Spinal cord (tissue), 10 donors: ENCODE results near the gene PDCD7. TPM values are rescaled to one million over a fixed set of nuclear protein-coding genes. Genes with fewer than 3 reads are reported as not detected.
A peak's percentile ranks its signal among the peaks of the same experiment; 100 is the strongest.

Experiments
- DNase-seq, 6 donors: peaks; one replicate each; pipeline versions ENCODE4 v3.0.0 to v3.0.0-alpha.2; 2013 to 2015; ENCODE audit warnings: low spot score in 6 of 6, low read depth in 4 of 6
- H3K27ac ChIP-seq: one replicate; pipeline ENCODE4 v1.5.1; 2013; ENCODE audit warnings: low read depth, low read length, control low read depth
- H3K27me3 ChIP-seq: one replicate; pipeline ENCODE4 v1.6.1; 2013; ENCODE audit warnings: low read length; ENCODE audit not compliant: control insufficient read depth, insufficient read depth
- H3K36me3 ChIP-seq: one replicate; pipeline ENCODE4 v1.6.1; 2013; ENCODE audit warnings: low read length; ENCODE audit not compliant: control insufficient read depth, insufficient read depth
- H3K4me1 ChIP-seq: one replicate; pipeline ENCODE4 v1.6.1; 2013; ENCODE audit warnings: low read length; ENCODE audit not compliant: control insufficient read depth, insufficient read depth
- H3K4me3 ChIP-seq: one replicate; pipeline ENCODE4 v1.5.1; 2013; ENCODE audit warnings: low read depth, low read length, control low read depth
- H3K9me3 ChIP-seq: one replicate; pipeline ENCODE4 v1.6.1; 2013; ENCODE audit warnings: low read length; ENCODE audit not compliant: control insufficient read depth, insufficient read depth
- WGBS: methylation state at CpG from one replicate; pipeline ENCODE4 v1.1.5; 2013; ENCODE audit warnings: missing lambda C conversion rate; ENCODE audit not compliant: insufficient coverage; 5-methylcytosine and 5-hydroxymethylcytosine counted together
- polyA plus RNA-seq, 2 donors: library from polyadenylated mRNA; unstranded; fragments of 120-200 nt; gene quantifications; one replicate each; pipeline ENCODE4 v1.2.1, GENCODE V29; 2013; ENCODE audit not compliant: insufficient read length in 2 of 2
- total RNA-seq, 2 donors: library from RNA; depleted of rRNA in 1 of 2; stranded (reverse); fragments of 120-200 nt in 1 of 2; fragments of >200 nt in 1 of 2; gene quantifications; one replicate each; pipeline versions ENCODE4 v1.2.3 to v1.2.4, GENCODE V29; 2013 to 2014
- donor health status: healthy.

The PDCD7 gene
- total and polyA plus RNA-seq, 4 donors, result 12.7 to 27.8 (median 20.4) TPM

GRCh38 chr15:65087411-65087810 is 46.2 kb downstream of the PDCD7 start:
- Histone ChIP-seq H3K27ac (no peak overlapping the region), H3K4me1 (peaks cover 65% of the 10 kb centered on the region), H3K9me3 (no peaks in the 10 kb centered on the region), H3K4me3 (no peak overlapping the region), H3K27me3 (peaks cover 8% of the 10 kb centered on the region), H3K36me3 (peaks cover 13% of the 10 kb centered on the region)
- WGBS, result 93% methylated on average over 2 of the region's 3 CpGs
- no peak for DNase-seq

- Histone ChIP-seq H3K4me1 (peaks cover 73% of the 10 kb centered on the region), H3K27me3 (peaks cover 8% of the 10 kb centered on the region), H3K4me3 (no peak overlapping the region), H3K27ac (no peak overlapping the region), H3K36me3 (peaks cover 13% of the 10 kb centered on the region), H3K9me3 (no peaks in the 10 kb centered on the region)
- DNase-seq, result no peak
- WGBS, result 68% methylated on average over 6 of the region's 6 CpGs
Measured at GRCh38 chr15:65086680-65087111, 46.9 kb downstream of the PDCD7 start.

- H3K27ac ChIP-seq, result no peak overlapping the region
- DNase-seq, result no peak
- 72% methylated on average over 6 of the region's 6 CpGs for WGBS
- H3K4me1 ChIP-seq, result peaks cover 78% of the 10 kb centered on the region
- peaks cover 13% of the 10 kb centered on the region for H3K36me3 ChIP-seq
- no peak overlapping the region for H3K4me3 ChIP-seq
- peaks cover 8% of the 10 kb centered on the region for H3K27me3 ChIP-seq
- H3K9me3 ChIP-seq, result no peaks in the 10 kb centered on the region
Measured at GRCh38 chr15:65085990-65086679, 47.5 kb downstream of the PDCD7 start.

- Histone ChIP-seq H3K36me3 (peaks cover 11% of the 10 kb centered on the region), H3K27me3 (peaks cover 8% of the 10 kb centered on the region), H3K27ac (no peak overlapping the region), H3K4me3 (no peak overlapping the region), H3K9me3 (no peaks in the 10 kb centered on the region), H3K4me1 (peaks cover 80% of the 10 kb centered on the region)
- 73% methylated on average over 8 of the region's 8 CpGs for WGBS
- DNase-seq, result no peak
Measured at GRCh38 chr15:65085207-65085753, 48.3 kb downstream of the PDCD7 start.

- Histone ChIP-seq H3K27ac (no peak overlapping the region), H3K4me3 (no peak overlapping the region), H3K4me1 (peaks cover 82% of the 10 kb centered on the region), H3K9me3 (no peaks in the 10 kb centered on the region), H3K36me3 (peaks cover 10% of the 10 kb centered on the region), H3K27me3 (peaks cover 11% of the 10 kb centered on the region)
- 79% methylated on average over 6 of the region's 7 CpGs for WGBS
- no peak for DNase-seq
Measured at GRCh38 chr15:65084500-65085206, 49.0 kb downstream of the PDCD7 start.

- Histone ChIP-seq H3K4me3 (no peak overlapping the region), H3K27ac (peak overlapping the region; percentile 34), H3K9me3 (no peaks in the 10 kb centered on the region), H3K4me1 (peaks cover 74% of the 10 kb centered on the region), H3K36me3 (peaks cover 5% of the 10 kb centered on the region), H3K27me3 (peaks cover 23% of the 10 kb centered on the region)
- DNase-seq, result peak in 3 of 6 donors; percentile 39 to 86 (median 80)
- WGBS, result 2% methylated on average over 7 of the region's 7 CpGs
Measured at GRCh38 chr15:65083262-65083701, 50.3 kb downstream of the PDCD7 start.

GRCh38 chr15:65082303-65082953 is 51.2 kb downstream of the PDCD7 start:
- Histone ChIP-seq H3K4me3 (no peak overlapping the region), H3K9me3 (no peaks in the 10 kb centered on the region), H3K36me3 (peaks cover 3% of the 10 kb centered on the region), H3K27me3 (peaks cover 30% of the 10 kb centered on the region), H3K4me1 (peaks cover 72% of the 10 kb centered on the region), H3K27ac (peak overlapping the region; percentile 34)
- 39% methylated on average over 7 of the region's 7 CpGs for WGBS
- DNase-seq, result no peak

GRCh38 chr15:65081758-65082157 is 51.9 kb downstream of the PDCD7 start:
- Histone ChIP-seq H3K9me3 (no peaks in the 10 kb centered on the region), H3K27ac (peak overlapping the region; percentile 37), H3K4me1 (peaks cover 66% of the 10 kb centered on the region), H3K4me3 (no peak overlapping the region), H3K27me3 (peaks cover 34% of the 10 kb centered on the region), H3K36me3 (peaks cover under 1% of the 10 kb centered on the region)
- 80% methylated on average over 4 of the region's 5 CpGs for WGBS
- no peak for DNase-seq

GRCh38 chr15:65081270-65081669 is 52.3 kb downstream of the PDCD7 start:
- H3K9me3 ChIP-seq, result no peaks in the 10 kb centered on the region
- no peak overlapping the region for H3K27ac ChIP-seq
- 27% methylated on average over 4 of the region's 6 CpGs for WGBS
- H3K4me1 ChIP-seq, result peaks cover 63% of the 10 kb centered on the region
- DNase-seq, result peak in 1 of 6 donors; percentile 57
- no peak overlapping the region for H3K4me3 ChIP-seq
- peaks cover 2% of the 10 kb centered on the region for H3K36me3 ChIP-seq
- H3K27me3 ChIP-seq, result peaks cover 39% of the 10 kb centered on the region
